ENCODE measurements around the gene LAT.
"Not testable (repeated sequence)": the region's sequence is repeated elsewhere in the genome, so short reads cannot be mapped to it uniquely, and the experiment has no call there.

Gene LAT, protein sequence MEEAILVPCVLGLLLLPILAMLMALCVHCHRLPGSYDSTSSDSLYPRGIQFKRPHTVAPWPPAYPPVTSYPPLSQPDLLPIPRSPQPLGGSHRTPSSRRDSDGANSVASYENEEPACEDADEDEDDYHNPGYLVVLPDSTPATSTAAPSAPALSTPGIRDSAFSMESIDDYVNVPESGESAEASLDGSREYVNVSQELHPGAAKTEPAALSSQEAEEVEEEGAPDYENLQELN

DNA sequence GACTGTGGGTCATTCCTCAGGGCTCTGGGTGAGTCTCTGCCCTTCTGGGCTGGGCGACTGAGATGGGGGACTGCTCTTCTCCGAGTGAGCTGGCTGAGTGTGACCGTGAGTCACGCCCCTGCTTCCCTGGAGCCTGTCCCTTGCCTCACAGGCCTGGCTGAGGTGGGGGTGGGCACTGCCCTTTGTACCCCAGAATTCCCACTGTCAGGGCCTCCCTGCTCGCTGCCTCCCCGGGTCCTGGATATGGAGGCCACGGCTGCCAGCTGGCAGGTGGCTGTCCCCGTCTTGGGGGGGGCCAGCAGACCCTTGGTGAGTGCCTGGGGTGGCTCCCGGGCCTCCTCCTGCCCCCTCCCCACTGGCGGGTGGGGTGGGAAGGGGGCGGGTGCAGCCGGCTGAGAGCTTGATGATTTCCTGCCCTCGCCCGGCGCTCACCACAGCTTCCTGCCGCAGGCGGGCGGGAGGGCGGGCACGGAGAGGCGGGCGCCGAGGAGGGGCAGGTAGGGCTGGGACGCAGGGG lies at the start of gene LAT:
LAT (plus strand) TSS at position 434 of the 517 bp plus-strand sequence. CDS start 366 bp downstream, outside the sequence.
- no peak for DNase-seq

DNA sequence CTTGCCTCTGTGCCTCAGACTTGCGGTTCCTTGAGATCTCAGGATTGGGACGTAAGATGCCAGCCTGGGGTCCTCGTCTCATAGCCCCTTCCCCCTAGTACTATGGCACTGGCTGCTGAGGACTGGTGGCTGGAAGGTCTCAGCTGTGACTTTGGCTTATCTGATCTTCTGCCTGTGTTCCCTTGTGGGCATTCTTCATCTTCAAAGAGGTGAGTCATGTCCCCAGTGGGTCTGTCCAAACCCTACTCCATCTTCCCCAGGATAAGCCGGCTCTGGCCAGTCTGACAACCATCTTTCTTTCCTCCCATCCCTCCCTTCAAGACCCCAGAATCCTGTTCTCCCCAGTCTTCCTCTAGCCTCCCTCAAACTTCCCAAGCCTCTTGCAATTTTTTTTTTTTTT lies 49.5 kb upstream of the LAT start:
- no peak for DNase-seq

DNA sequence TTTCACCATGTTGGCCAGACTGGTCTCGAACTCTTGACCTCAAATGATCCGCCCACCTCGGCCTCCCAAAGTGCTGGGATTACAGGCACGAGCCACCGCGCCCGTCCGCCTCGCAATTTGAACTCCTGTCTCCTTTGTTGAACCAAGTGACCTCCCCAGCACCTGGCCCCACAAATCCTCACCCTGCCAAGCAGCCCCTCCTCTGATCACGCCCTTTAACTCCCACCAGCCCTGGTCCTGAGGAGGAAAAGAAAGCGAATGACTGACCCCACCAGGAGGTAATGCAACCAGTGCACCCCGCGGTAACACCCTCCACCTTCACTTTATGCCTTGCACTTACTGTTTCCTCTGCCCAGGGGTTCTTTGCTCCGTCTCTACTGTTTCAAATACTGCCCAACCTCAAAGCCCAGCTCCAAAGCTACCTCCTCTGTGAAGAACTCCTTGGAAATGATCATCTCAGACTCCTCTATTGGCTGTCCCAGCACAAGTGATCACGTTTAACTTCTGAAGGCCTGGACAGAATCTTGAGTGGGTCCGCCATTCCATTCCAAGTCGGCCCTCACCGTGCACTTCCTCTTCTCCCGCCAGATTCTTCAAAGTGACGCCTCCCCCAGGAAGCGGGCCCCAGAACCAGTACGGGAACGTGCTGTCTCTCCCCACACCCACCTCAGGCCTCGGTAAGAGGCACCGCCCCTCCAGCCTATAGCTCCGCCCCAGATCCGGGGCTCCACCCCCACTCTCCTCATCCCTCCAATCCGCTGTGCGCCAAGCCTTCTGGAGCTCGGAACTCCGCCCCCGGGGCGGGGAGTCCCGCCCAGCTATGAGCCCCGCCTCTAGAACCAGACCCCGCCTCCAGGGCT lies 48.7 kb upstream of the LAT start:
- DNase-seq = peak; percentile 73

DNA sequence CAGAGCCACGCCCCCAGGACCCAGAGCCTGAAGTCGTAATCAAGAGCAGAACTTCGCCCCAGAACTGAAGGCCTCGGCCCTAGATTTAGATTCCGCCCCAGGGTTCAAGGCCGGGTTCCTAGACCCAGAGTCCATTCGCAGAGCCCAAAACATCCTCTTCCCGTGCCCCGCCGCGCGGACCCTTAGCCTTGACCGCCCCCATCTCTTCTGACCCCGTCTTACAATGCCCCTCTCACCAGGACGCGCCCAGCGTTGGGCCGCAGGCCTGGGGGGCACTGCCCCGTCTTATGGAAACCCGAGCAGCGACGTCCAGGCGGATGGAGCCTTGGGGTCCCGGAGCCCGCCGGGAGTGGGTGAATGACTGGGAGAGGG lies 48.1 kb upstream of the LAT start:
- DNase-seq = no peak

DNA sequence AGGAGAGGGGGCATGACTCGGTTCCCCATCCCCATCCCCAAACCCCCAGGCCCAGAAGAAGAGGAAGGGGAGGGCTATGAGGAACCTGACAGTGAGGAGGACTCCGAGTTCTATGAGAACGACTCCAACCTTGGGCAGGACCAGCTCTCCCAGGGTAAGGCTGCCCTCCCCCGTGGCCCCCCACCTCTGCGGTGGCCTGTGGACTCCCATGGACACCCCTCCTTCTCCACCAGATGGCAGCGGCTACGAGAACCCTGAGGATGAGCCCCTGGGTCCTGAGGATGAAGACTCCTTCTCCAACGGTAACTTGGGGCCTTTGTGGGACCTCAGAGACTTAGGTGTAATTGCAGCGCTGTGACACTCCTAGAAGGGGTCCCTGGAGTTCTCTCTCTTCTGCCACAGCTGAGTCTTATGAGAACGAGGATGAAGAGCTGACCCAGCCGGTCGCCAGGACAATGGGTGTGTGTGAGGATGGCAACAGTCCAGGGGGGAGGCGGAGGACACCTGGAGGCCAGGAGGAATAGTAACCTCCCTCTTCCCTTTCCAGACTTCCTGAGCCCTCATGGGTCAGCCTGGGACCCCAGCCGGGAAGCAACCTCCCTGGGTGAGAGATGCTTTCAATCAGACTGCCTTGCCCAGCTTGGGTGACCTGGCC lies 47.5 kb upstream of the LAT start:
- no peak for DNase-seq

DNA sequence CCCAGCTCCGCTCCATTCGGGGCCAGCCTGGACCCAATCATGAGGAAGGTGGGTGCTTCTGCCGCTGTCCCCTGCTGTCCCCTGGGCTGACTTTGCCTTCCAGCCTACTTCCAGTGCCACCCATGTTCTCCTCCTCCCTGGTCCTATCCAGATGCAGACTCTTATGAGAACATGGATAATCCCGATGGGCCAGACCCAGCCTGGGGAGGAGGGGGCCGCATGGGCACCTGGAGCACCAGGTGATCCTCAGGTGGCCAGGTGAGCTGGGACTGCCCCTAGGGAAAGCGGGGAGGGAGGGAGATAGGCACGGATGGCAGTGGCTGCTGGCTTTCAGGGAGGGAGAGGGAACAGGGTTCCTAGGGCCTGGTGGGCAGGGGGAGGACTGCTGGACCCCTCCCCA lies 46.1 kb upstream of the LAT start:
- DNase-seq = no peak

DNA sequence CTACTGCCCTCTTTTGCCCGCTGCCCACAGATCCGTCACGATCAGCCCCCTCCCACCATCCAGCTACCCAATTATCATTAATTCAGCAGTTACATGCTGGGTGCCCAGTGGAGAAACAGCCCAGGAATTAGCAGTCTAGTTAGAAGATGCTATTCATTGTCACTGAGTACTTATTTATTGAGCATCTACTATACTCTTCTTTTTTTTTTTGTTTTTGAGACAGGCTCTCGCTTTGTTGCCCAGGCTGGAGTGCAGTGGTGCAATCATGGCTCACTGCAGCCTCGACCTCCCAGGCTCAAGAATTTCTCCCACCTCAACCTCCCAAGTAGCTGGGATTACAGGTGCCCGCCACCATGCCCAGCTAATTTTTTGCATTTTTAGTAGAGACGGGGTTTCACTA lies 45.0 kb upstream of the LAT start:
- DNase-seq = not testable (repeated sequence)

DNA sequence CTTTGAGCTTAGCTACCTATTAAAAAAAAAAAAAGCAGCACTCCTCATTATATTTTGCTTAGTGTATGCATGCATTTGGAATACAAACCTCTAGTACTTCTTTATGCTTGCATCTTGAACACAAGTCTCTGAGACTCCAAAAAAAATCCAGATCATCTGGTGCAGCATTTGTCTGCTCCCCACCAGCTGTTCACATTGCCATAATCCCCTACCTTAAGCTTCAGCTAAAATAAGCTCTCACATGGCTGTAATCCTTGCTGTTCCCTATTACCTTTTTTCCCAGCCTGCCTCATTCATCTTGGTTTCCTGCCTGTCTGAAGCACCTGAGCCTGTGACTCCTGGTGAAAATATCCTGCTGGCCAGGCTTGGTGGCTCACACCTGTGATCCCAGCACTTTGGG lies 41.6 kb upstream of the LAT start:
- no peak for DNase-seq

DNA sequence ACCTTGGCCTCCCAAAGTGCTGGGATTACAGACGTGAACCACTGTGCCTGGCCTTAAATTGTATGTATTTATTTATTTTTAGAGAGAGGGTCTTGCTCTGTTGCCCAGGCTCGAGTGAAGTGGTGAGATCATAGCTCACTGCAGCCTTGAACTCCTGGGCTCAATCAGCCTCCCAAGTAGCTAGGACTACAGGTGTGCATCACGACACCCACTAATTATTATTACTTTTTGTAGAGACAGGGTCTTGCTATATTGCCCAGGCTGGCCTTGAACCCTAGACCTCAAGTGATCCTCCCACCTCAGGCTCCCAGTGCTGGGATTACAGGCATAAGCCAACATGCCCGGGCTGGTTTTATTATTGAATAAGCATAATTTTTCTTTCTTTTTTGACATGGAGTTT lies 38.2 kb upstream of the LAT start:
- DNase-seq = no peak

DNA sequence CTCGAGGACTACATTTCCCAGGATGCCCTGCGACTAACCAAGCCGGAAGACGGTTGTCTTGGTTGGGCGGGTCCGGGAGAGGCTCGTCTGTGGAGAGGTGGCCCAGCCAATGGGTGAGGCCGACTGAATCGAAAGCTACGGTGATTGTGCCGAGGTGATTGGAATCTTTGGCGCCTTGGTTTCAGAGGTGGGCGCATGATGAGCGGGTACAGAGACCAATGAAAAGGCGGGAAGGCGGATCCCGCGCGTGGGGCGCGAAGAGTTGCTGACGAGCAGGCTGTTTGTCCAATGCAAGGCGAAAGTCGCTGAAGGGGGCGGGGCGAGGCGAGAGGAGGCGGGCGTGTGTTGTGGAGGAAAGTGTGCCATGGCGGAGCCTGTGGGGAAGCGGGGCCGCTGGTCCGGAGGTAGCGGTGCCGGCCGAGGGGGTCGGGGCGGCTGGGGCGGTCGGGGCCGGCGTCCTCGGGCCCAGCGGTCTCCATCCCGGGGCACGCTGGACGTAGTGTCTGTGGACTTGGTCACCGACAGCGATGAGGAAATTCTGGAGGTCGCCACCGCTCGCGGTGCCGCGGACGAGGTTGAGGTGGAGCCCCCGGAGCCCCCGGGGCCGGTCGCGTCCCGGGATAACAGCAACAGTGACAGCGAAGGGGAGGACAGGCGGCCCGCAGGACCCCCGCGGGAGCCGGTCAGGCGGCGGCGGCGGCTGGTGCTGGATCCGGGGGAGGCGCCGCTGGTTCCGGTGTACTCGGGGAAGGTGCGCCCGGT lies 34.0 kb upstream of the LAT start, which contains the start of gene NFATC2IP:
NFATC2IP (plus strand) TSS at position 290 of the 762 bp plus-strand sequence; CDS start at position 365, 75 bp downstream.
- DNase-seq = peak; percentile 100

DNA sequence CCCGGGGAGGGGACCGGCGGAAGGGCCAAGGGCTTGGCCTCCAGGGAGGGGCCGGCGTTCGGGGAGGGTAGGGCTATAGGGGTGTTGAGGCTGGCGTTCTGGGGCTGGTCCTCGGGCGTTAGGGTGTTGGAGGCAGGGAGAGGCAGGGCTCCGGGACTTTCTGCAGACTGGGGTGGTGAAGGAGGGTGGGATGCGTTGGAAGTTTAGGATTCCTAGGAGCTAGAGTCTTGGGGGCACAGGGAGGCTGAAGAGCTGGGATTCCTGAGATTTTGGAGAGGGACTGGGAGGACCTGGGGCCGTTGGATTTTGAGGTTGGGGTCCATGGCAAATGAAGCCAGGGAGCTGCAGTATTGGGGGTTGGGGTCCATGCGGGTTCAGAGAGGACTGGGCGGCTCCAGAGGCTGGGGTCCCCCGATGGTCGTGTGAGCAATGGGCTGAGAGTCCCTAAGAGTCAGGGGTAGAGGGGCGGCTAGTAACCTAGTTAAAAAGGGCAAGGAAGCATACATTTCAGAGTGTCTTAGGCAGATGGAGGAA lies 33.4 kb upstream of the LAT start:
- no peak for DNase-seq

DNA sequence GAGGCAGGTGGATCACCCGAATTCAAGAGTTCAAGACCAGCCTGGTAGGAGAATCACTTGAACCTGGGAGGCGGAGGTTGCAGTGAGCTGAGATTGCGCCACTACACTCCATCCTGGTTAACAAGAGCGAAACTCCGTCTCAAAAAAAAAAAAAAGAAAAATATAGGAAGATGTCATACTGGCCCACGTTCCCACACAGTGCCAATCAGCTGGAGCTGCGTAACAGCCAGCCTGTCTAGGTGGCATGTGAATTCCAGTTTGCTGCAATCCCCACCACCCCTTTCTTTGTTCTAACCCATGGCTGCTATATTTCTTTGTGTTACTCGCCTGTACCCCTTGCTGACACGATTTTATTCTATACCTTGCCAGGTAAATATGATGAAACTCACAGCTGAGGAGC lies 26.6 kb upstream of the LAT start:
- no peak for DNase-seq

DNA sequence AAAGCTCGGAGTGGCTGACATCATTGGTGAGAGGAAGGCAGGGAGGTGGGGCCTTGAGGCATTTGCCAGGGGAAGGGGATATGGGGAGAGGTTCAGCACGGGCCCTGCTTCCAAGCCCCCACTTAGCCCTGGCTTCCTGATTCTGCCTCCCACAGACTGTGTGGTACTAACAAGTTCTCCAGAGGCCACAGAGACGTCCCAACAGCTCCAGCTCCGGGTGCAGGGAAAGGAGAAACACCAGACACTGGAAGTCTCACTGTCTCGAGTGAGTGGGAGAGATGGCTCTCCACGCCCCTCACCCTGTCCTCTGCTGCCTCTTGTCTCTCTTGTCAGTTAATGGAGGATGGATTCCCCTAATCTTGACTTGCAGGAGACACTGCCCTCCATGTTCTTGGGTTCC lies 26.0 kb upstream of the LAT start:
- DNase-seq = no peak

DNA sequence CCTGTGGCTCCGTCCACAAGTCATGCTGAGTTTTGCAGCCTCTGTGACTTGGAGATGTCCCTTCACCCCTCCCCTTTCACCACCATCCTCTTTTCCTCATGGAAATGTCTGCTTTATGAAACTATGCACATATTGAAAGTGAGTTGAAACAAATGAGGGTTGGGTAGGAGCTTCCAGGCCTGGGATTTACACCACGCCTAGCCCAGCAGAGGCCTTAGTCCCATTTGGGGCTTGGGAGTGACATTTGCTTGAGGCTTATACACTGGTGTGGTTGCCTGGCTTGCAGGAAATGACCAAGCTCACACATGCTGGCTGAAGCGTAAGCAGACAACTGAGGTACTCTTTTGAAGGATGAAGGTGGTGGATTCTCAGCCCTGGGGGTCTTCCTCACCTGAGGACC lies 20.8 kb upstream of the LAT start:
- no peak for DNase-seq

DNA sequence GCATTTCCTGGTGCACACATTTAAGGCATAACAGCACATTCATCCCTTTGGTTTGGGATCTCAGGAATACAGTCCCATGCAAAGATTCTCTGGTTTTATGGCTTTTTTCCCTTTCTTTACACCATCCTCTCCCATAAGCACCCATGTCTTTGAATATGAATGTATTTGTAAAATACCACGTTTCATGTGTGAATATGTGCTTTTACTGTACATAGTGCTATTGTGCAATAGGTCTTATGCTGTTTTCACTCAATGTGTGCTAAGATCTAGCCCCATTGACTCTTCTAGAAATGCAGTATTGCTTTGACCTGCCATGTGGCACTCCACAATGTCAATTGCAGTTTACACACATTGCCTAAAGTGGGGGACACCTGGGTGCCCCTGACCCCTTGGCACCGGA lies 20.4 kb upstream of the LAT start:
- no peak for DNase-seq

DNA sequence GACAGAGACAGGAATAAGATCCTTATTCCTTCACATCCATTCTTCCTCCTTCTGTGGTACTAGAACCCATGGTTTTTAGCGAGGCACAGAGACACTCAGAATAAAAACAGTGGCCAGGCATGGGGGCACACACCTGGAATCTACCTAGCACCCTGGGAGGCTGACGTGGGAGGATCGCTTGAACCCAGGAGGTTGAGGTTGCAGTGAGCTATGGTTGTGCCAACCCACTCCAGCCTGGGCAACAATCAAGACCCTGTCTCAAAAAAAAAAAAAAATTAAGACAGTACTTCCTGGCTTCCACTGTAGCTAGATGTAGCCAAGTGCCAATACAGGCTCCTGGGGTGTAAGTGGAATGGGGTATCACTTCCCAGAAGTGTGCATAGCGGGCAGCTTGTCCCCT lies 17.7 kb upstream of the LAT start:
- DNase-seq = no peak

DNA sequence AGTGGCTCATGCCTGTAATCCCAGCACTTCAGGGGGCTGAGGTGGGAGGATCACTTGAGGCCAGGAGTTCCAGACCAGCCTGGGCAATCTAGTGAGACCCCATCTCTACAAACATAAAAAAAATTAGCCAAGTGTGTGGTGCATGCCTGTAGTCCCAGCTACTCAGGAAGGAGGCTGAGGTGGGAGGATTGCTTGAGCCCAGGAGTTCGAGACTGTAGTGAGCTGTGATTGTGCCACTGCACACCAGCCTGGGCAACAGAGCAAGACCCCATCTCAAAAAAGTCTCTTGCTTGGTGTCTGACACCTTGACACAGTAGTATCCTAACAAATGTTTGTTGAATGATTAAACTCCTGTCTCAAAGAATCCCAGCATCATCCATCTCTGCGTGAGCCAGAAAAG lies 15.2 kb upstream of the LAT start:
- not testable (repeated sequence) for DNase-seq

DNA sequence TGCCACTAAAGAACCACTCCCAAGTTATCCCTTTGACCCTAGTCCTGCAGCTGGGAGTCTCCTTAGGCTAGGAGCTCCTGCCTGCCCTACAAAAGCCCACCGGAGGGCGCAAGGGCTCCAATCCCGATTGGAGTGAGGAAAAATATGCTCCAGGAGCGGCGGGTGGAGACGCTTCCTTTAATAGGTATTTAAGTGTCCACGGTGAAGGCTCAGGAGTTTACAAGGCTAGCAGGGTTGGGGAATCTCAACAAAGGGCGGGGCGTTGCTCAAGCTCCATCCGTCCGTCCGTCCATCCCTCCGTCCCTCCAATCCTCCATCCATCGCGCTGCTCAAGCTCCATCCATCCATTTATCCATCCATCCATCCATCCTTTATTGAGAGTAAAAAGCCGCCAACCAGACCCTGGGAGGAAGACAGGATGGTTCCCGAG lies 10.8 kb upstream of the LAT start:
- peak; percentile 90 for DNase-seq

DNA sequence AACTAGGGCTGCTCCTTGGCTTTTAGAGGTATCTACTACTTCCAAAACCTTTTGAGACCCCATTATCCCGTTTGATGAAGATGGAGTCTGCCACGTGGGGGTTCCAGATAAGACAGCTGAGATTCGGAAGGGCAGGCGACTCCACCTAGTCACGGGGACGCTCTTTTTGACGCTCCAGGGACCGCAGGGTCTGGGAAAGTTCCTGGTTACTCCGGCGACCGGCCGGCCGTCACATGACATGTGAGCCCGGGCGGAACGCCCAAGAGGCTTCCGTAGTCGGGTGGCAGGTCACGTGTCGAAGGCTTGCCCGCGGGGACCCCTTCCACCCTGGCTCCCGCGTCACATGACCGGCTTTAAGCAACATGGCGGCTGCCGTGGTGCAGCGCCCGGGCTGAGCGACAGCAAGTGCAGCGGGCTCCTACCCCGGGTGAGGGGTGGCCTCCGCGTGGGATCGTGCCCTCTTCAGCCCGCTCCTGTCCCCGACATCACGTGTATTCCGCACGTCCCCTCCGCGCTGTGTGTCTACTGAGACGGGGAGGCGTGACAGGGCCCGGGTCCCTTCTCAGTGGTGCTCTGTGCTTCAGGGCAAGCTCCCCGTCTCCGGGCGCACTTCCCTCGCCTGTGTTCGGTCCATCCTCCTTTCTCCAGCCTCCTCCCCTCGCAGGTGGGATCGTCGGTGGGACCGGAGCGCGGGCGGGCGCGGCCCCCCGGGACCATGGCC lies 10.3 kb upstream of the LAT start, which contains the start of gene SPNS1:
SPNS1 (plus strand) TSS at position 342 of the 721 bp plus-strand sequence; CDS start at position 716, 374 bp downstream.
- DNase-seq = peak; percentile 98

DNA sequence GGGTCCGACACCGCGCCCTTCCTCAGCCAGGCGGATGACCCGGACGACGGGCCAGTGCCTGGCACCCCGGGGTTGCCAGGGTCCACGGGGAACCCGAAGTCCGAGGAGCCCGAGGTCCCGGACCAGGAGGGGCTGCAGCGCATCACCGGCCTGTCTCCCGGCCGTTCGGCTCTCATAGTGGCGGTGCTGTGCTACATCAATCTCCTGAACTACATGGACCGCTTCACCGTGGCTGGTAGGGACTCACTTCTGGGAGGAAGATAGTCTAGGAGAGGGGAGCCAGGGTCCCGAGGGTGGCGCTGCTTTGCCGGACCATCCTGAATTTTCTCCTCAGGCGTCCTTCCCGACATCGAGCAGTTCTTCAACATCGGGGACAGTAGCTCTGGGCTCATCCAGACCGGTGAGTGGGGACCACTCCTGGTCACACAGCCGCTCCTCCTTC lies 9.7 kb upstream of the LAT start:
- no peak for DNase-seq

Data from islet precursor cell (in vitro differentiated cells).